ENCODE measurements around the gene KEAP1. TPM values are rescaled to one million over a fixed set of nuclear protein-coding genes. Genes with fewer than 3 reads are reported as not detected.

The KEAP1 gene
- total RNA-seq, 1 experiment from 2014 or later = 75.2 TPM

DNA sequence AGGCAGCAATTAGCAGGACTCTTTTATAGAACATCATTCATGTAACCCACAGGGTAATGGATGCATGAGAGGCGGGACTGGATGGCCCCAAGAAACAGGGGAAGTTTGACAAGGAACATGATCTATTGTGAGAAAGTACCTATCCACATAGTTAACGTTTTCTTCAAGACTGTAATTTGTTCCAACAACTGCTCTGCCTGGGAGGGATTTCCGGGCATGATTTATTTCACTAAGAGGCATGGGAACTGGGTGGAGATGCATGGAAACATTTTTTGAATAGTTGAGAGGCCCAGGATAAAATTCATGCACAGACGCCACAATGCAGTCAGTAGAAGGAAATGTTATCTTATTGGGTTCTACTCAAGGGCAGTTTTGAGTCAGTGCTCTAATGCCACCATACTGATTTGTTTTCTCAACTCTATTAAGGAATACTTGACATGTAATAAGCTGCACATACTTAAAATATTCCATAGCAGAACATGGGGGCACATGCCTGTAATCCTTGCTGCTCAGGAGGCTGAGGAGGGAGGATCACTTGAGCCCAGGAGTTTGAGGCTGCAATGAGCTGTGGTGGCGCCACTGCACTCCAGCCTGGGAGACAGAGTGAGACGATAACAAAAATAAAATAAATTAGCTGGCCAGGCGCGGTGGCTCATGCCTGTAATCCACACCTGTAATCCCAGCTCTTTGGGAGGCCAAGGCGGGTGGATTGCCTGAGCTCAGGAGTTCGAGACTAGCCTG, 30.7 kb upstream of the KEAP1 start:
- ATAC-seq = no peak
- CTCF ChIA-PET = no interaction called here

More for the DNA sequence above, 30.7 kb upstream of the KEAP1 start:
- Histone ChIP-seq H3K9me2 (ENCODE audit: insufficient read depth) (no peaks in the 10 kb centered on the region), H3K9ac (ENCODE audit: low read length) (no peak overlapping the region), H3K4me2 (ENCODE audit: low read length) (no peak overlapping the region), H3K36me3 (ENCODE audit: control insufficient read depth in 1 of 2, insufficient read depth in 2 of 2, low read length in 2 of 2) (no peaks in the 10 kb centered on the region), H3K27ac (ENCODE audit: low read depth, low read length) (no peak overlapping the region), H3K4me1 (ENCODE audit: control insufficient read depth in 1 of 2, insufficient read depth in 2 of 2, low read length in 2 of 2) (no peaks in the 10 kb centered on the region), H2AFZ (ENCODE audit: low read depth, low read length, poor library complexity, severe bottlenecking) (no peak overlapping the region), H4K20me1 (ENCODE audit: insufficient read depth) (no peaks in the 10 kb centered on the region), H3K9me3 (ENCODE audit: control insufficient read depth in 1 of 2, insufficient read depth in 1 of 2, low read depth in 1 of 2, low read length in 2 of 2) (no peaks in the 10 kb centered on the region; a peak in 1 of 4 replicates), H3K4me3 (replicated peaks in 1 of 2; ENCODE audit: low read depth in 1 of 2, low read length in 2 of 2) (no peak overlapping the region), H3K79me2 (ENCODE audit: insufficient read depth, low read length) (no peaks in the 10 kb centered on the region), H3K27me3 (ENCODE audit: insufficient read depth, low read length) (no peaks in the 10 kb centered on the region)
- intact Hi-C loops (cut with micrococcal nuclease) = no loop called here
- DNase-seq (ENCODE audit: low read depth, low spot score) = no peak
- ChIA-PET POLR2A (no interaction called here), RAD21 (ENCODE audit: low non-redundant PET in 1 of 2, low total read pairs in 2 of 2, uncharacterized antibody in 2 of 2, unreplicated experiment in 2 of 2) (no interaction called here)
- TF ChIP-seq TCF7L2 (IDR thresholded peaks at IDR 0.05; ENCODE audit: borderline replicate concordance, extremely low read depth, insufficient read depth, insufficient read length) (no peak), YY1 (IDR thresholded peaks at IDR 0.05; ENCODE audit: extremely low read depth, insufficient replicate concordance, low read depth, low read length) (no peak), POLR2AphosphoS5 (IDR thresholded peaks at IDR 0.05; ENCODE audit: low read depth, low read length) (no peak), CEBPB (IDR thresholded peaks at IDR 0.05; ENCODE audit: low read depth) (no peak), POLR2A (IDR thresholded peaks at IDR 0.05; ENCODE audit: borderline replicate concordance, extremely low read depth, insufficient read depth, insufficient read length) (no peak), RAD21 (IDR thresholded peaks at IDR 0.05; ENCODE audit: low read depth) (no peak), CBX3 (IDR thresholded peaks at IDR 0.05; ENCODE audit: low read depth) (no peak), SRF (IDR thresholded peaks at IDR 0.05; ENCODE audit: low read depth) (no peak), SP1 (IDR thresholded peaks at IDR 0.05; ENCODE audit: low read depth) (no peak), ATF3 (IDR thresholded peaks at IDR 0.05) (no peak), FOSL1 (IDR thresholded peaks at IDR 0.05; ENCODE audit: low read depth) (no peak), ELF1 (IDR thresholded peaks at IDR 0.05; ENCODE audit: borderline replicate concordance, low read depth) (no peak), ZFX (IDR thresholded peaks at IDR 0.05) (no peak), ZNF274 (IDR thresholded peaks at IDR 0.05; ENCODE audit: low read depth, low read length) (no peak), EZH2phosphoT487 (IDR thresholded peaks at IDR 0.05; ENCODE audit: borderline replicate concordance) (no peak)
- TF ChIP-seq, protein P1, sequence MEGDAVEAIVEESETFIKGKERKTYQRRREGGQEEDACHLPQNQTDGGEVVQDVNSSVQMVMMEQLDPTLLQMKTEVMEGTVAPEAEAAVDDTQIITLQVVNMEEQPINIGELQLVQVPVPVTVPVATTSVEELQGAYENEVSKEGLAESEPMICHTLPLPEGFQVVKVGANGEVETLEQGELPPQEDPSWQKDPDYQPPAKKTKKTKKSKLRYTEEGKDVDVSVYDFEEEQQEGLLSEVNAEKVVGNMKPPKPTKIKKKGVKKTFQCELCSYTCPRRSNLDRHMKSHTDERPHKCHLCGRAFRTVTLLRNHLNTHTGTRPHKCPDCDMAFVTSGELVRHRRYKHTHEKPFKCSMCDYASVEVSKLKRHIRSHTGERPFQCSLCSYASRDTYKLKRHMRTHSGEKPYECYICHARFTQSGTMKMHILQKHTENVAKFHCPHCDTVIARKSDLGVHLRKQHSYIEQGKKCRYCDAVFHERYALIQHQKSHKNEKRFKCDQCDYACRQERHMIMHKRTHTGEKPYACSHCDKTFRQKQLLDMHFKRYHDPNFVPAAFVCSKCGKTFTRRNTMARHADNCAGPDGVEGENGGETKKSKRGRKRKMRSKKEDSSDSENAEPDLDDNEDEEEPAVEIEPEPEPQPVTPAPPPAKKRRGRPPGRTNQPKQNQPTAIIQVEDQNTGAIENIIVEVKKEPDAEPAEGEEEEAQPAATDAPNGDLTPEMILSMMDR (IDR thresholded peaks at IDR 0.05 in 2 of 3, conservative IDR thresholded peaks at IDR 0.05 in 1 of 3; ENCODE audit: borderline replicate concordance in 1 of 3, insufficient read depth in 1 of 3, low read depth in 2 of 3, low read length in 2 of 3) = no peak
- TF ChIP-seq, protein P2, sequence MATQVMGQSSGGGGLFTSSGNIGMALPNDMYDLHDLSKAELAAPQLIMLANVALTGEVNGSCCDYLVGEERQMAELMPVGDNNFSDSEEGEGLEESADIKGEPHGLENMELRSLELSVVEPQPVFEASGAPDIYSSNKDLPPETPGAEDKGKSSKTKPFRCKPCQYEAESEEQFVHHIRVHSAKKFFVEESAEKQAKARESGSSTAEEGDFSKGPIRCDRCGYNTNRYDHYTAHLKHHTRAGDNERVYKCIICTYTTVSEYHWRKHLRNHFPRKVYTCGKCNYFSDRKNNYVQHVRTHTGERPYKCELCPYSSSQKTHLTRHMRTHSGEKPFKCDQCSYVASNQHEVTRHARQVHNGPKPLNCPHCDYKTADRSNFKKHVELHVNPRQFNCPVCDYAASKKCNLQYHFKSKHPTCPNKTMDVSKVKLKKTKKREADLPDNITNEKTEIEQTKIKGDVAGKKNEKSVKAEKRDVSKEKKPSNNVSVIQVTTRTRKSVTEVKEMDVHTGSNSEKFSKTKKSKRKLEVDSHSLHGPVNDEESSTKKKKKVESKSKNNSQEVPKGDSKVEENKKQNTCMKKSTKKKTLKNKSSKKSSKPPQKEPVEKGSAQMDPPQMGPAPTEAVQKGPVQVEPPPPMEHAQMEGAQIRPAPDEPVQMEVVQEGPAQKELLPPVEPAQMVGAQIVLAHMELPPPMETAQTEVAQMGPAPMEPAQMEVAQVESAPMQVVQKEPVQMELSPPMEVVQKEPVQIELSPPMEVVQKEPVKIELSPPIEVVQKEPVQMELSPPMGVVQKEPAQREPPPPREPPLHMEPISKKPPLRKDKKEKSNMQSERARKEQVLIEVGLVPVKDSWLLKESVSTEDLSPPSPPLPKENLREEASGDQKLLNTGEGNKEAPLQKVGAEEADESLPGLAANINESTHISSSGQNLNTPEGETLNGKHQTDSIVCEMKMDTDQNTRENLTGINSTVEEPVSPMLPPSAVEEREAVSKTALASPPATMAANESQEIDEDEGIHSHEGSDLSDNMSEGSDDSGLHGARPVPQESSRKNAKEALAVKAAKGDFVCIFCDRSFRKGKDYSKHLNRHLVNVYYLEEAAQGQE (IDR thresholded peaks at IDR 0.05; ENCODE audit: low read depth) = no peak
- BruUV-seq (replicated peaks) = no TSS peak
